Neutrophil (primary cell): ENCODE data around the gene ZNF536.

ENCODE experiments used
- H3K27ac ChIP-seq: fragments of 200-600 bp; sonication (generic); 2 replicates; pipeline ENCODE4 v1.5.1; 2016; ENCODE audit warnings: mild to moderate bottlenecking, moderate library complexity
- H3K27me3 ChIP-seq: fragments of 200-600 bp; sonication (generic); 2 replicates; pipeline ENCODE4 v1.6.0; 2016; ENCODE audit warnings: mild to moderate bottlenecking
- H3K36me3 ChIP-seq: fragments of 200-600 bp; sonication (generic); 2 replicates; pipeline ENCODE4 v1.5.1; 2017
- H3K4me1 ChIP-seq, 2 experiments: fragments of 200-600 bp in 1 of 2; sonication (generic) in 1 of 2; 1 replicate in 1 of 2; 2 replicates in 1 of 2; pipeline versions ENCODE4 v1.5.1 to v1.6.1; 2013 to 2016; ENCODE audit warnings: low read depth in 1 of 2, low read length in 1 of 2, mild to moderate bottlenecking in 1 of 2, moderate library complexity in 1 of 2; ENCODE audit not compliant: control insufficient read depth in 1 of 2, insufficient read depth in 1 of 2
- H3K4me3 ChIP-seq, 2 experiments: fragments of 200-600 bp in 1 of 2; sonication (generic) in 1 of 2; 1 replicate in 1 of 2; 2 replicates in 1 of 2; pipeline ENCODE4 v1.5.1; 2013 to 2016; ENCODE audit warnings: low read depth in 1 of 2, low read length in 1 of 2, mild to moderate bottlenecking in 1 of 2, moderate library complexity in 1 of 2
- H3K9me3 ChIP-seq: fragments of 200-600 bp; sonication (generic); 2 replicates; pipeline ENCODE4 v1.5.1; 2016
- CTCF ChIP-seq: fragments of 200-600 bp; sonication (generic); IDR thresholded peaks from 2 replicates; pipeline ENCODE4 v1.5.1; 2016; ENCODE audit warnings: antibody characterized with exemption

The ZNF536 gene

DNA sequence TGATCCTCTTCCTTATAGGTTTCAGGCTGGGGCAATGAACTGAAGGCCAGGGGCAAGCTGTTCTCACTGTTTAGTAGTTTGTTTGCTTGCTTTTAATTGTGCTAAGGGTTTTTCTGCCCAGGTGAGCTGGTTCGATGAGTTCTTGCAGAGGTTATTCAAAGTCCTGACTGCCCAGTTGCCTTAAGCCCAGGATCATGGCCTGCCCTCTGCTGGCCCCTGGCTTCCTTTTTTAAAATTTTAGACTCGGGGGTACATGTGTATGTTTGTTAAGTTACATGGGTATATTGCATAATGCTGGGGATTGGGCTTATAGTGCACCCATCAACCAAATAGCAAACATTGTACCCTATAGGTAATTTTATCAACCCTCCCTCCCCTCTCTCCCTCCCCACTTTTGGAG lies 65.7 kb downstream of the ZNF536 start:
- Histone ChIP-seq H3K27ac (no peak overlapping the region), H3K27me3 (no peaks in the 10 kb centered on the region), H3K4me3 (no peak overlapping the region), H3K4me1 (no peaks in the 10 kb centered on the region), H3K36me3 (no peaks in the 10 kb centered on the region), H3K9me3 (no peaks in the 10 kb centered on the region)
- no peak for TF ChIP-seq CTCF

- Histone ChIP-seq H3K4me1 (no peaks in the 10 kb centered on the region), H3K4me3 (no peak overlapping the region), H3K27me3 (no peaks in the 10 kb centered on the region), H3K27ac (no peak overlapping the region), H3K36me3 (no peaks in the 10 kb centered on the region), H3K9me3 (no peaks in the 10 kb centered on the region)
- TF ChIP-seq CTCF: no peak
Measured at GRCh38 chr19:30439310-30439709, 67.1 kb downstream of the ZNF536 start.

GRCh38 chr19:30441011-30441410 lies 68.8 kb downstream of the ZNF536 start:
- no peaks in the 10 kb centered on the region for H3K9me3 ChIP-seq
- H3K4me3 ChIP-seq: no peak overlapping the region
- no peak overlapping the region for H3K27ac ChIP-seq
- TF ChIP-seq CTCF: no peak
- no peaks in the 10 kb centered on the region for H3K36me3 ChIP-seq
- no peaks in the 10 kb centered on the region for H3K4me1 ChIP-seq
- no peaks in the 10 kb centered on the region for H3K27me3 ChIP-seq

DNA sequence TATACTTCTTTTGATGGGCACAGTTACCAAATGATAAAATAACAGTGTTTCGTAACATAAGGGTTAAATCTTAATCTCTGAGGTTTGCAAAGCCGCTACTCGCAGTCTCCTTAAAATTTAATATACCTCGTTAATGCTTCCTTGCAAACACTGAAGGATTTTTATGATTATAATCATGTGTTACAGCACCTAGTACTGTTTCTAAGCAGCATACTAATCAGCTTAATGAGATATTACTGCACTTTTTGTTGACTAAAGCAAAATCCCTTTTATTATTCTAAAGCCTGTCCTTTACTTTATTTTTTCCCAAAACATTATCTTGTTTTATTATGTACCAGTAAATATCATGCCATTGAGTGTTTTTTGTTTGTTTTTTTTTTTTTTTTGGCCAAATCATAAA lies 70.5 kb downstream of the ZNF536 start:
- Histone ChIP-seq H3K27me3 (no peaks in the 10 kb centered on the region), H3K9me3 (no peaks in the 10 kb centered on the region), H3K36me3 (no peaks in the 10 kb centered on the region), H3K27ac (no peak overlapping the region), H3K4me3 (no peak overlapping the region), H3K4me1 (no peaks in the 10 kb centered on the region)
- TF ChIP-seq CTCF: no peak

DNA sequence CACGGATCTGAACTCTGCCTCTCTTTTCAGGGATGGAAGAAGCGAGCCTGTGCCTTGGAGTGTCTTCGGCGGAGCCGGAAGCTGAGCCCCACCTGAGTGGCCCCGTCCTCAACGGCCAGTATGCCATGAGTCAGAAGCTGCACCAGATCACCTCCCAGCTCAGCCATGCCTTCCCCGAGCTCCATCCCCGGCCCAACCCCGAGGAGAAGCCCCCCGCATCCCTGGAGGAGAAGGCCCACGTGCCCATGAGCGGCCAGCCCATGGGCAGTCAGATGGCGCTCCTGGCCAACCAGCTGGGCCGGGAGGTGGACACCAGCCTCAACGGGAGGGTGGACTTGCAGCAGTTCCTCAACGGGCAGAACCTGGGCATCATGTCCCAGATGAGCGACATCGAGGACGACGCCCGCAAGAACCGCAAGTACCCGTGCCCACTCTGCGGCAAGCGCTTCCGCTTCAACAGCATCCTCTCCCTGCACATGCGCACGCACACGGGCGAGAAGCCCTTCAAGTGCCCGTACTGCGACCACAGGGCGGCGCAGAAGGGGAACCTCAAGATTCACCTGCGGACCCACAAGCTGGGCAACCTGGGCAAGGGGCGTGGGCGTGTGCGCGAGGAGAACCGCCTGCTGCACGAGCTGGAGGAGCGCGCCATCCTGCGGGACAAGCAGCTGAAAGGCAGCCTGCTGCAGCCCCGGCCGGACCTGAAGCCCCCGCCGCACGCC lies 71.5 kb downstream of the ZNF536 start:
- no peaks in the 10 kb centered on the region for H3K4me1 ChIP-seq
- H3K4me3 ChIP-seq: no peak overlapping the region
- no peak overlapping the region for H3K27ac ChIP-seq
- peaks cover 4% of the 10 kb centered on the region for H3K27me3 ChIP-seq
- H3K9me3 ChIP-seq: no peaks in the 10 kb centered on the region
- no peaks in the 10 kb centered on the region for H3K36me3 ChIP-seq
- TF ChIP-seq CTCF: no peak
